Measurements from ENCODE around the gene FAU.
"Not testable (repeated sequence)": the region's sequence is repeated elsewhere in the genome, so short reads cannot be mapped to it uniquely, and the experiment has no call there.

Gene FAU

GRCh38 chr11:65118891-65119669 lies 2.9 kb downstream of the FAU start:
- DNase-seq = not testable (repeated sequence)

GRCh38 chr11:65118097-65118837 lies 3.7 kb downstream of the FAU start:
- DNase-seq = no peak

DNA sequence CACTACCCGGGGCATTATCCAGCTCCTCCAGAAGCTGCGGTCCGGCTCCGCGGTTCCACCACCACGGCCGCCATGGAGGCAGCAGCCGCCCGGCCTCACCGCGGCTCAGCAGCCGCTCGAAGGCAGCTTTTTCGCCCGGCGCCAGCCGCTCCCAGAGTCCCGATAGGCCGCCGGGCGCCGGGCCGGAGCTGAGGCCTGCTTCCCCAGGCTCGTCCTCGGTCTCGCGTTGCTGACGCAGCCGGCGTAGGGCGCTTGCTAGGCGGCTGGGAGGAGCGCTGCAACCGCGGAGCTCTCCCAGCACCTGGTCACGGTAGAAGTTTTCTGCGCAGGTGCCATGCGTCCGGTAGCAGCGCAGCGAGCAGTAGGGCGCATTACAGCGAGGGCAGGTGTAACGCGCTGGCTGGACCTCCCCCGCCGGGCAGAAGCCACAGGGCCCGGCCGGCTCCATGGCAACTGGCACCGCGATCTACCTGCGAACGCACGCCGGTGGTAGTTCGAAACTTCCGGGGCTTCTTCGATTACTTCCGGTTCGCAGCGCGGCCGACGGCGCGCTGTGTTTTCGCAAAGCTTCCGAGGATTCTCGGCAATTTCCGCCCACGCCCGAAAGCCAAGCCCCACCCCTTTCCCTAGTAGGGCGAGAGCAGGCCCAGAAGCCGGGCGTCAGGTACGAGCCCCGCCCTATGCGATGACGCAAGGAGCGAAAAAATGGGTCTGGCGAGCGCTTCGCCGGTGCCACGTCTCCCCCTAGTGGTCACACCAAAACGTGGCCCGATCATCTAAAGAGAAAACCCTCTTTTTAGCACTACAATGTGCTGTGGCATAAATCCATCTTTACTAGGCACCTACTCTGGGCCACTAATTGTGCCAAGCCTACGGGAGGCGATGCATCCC lies 4.5 kb downstream of the FAU start, which contains the start of gene ZNHIT2:
Gene ZNHIT2 (minus strand): TSS at position 496 of the 891 bp plus-strand sequence. CDS start 48 bp downstream, at position 448.
- peak; percentile 99 for DNase-seq

- DNase-seq = peak; percentile 29
These were observed 5.3 kb downstream of the FAU start for GRCh38 chr11:65116370-65117205.

GRCh38 chr11:65115361-65116082 lies 6.4 kb downstream of the FAU start:
- DNase-seq = no peak

- no peak for DNase-seq
These were observed 7.3 kb downstream of the FAU start for GRCh38 chr11:65114538-65115171.

DNA sequence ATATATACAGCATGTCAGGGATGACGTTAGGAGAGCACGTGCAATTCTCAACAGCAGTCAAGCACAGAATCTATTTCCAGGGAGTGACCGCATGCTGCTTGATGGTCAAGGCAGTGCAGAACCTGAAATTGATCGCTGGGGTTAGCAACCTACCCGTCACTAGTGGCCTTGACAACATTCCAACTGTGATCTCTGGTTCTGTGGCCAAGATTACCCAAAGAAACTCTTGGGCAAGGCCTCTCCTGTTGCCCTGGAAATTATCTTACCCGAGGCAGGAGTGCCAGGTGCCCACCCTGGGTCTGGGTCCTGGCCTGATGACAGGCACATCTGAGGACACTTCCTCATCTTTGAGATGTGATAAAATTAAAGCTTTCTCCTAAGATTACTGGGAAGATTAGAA lies 8.1 kb downstream of the FAU start:
- DNase-seq = no peak

- peak; percentile 38 for DNase-seq
These were observed 8.6 kb downstream of the FAU start for GRCh38 chr11:65113361-65113756.

- DNase-seq = peak; percentile 38
These were observed 9.2 kb downstream of the FAU start for GRCh38 chr11:65112546-65113360.

DNA sequence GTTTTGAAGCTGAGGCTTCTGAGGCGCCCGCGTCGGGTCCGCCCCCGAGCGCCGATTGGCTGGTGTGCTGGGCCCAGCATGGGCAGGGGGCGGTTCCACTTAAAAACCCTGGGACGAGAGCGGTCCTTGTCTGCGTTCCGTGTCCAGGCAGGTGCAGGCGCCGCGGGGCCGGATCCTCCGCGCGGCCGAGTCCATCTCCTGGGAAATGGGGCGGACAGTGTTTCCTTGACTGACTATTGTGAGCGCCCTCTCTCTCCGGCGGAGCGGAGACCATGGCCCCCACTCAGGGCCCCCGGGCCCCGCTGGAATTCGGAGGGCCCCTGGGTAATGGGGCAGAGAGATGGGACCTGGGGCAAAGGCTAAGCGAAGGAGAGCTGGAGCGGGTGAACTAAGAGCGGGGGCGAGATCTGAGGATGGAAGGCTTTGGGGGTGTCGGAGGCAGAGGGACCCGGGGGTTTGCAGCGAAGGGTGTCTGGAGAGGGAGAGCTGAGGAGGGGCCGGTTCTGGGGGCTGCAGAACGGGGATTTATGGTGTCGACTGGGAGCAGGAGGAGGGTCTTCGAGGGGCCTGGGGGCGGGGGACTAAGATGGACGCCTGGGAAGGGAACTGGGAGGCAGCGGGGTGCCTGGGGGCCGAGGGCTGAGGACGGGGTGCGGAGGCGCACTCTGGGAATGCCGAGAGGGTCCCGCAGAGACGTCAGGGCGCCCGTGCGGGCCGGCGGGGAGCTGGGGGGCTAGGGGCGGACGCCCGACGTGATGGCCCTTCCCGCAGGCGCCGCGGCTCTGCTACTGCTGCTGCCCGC lies 10.0 kb downstream of the FAU start, which contains the start of gene TM7SF2:
Gene TM7SF2 (plus strand): TSS at position 129 of the 802 bp plus-strand sequence. CDS start 144 bp downstream, at position 273.
- DNase-seq = peak; percentile 95

GRCh38 chr11:65111159-65111743 lies 10.7 kb downstream of the FAU start:
- DNase-seq = no peak

GRCh38 chr11:65110354-65110861 lies 11.5 kb downstream of the FAU start:
- peak; percentile 40 for DNase-seq

- no peak for DNase-seq
These were observed 12.4 kb downstream of the FAU start for GRCh38 chr11:65109231-65110198.

- DNase-seq = no peak
These were observed 13.3 kb downstream of the FAU start for GRCh38 chr11:65108469-65109123.

DNA sequence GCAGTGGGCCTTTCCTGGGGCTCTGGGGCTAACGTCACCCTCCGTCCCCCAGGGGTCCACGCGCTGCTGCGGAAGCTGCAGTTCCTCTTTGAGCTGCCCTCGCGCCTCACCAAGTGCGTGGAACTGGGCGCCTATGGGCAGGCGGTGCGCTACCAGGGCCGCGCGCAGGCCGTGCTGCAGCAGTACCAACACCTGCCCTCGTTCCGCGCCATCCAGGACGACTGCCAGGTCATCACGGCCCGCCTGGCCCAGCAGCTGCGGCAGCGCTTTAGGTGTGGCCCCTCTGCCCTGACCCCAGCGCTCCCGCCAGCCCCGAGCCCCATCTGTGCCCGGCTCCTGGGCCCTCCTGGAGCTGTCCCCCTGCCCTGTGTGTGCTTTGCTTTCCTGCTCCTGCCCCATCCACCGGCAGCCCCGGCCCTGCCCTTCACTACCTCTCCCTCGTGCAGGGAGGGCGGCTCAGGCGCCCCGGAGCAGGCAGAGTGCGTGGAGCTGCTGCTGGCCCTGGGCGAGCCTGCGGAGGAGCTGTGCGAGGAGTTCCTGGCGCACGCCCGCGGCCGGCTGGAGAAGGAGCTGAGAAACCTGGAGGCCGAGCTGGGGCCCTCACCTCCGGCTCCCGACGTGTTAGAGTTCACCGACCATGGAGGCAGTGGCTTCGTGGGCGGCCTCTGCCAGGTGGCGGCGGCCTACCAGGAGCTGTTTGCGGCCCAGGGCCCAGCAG lies 14.0 kb downstream of the FAU start:
- no peak for DNase-seq

DNA sequence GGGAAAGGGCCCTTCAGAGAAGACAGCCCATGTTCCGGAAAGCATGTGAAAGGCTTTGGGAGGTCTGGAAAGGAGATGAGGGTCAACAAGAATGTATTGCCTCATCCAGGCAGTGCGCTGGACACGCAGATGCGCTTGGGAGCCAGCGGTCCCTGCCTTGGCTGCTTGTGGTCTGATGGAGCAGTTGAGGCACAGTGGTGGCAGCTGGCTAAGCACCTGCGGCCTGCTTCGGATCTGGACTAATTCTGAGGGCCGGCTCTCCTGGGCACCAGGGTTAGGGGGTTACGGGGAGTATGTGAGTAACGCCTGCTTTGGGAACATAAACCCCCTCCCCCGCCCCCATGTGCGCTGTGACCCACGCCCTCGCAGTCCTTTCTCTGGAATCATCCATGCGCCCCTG lies 14.9 kb downstream of the FAU start:
- no peak for DNase-seq
